ENCODE results near the gene PP2D1. TPM values are rescaled to one million over a fixed set of nuclear protein-coding genes. Genes with fewer than 3 reads are reported as not detected.

The PP2D1 gene
- total RNA-seq, 3 donors from 2014 or later (not counting 1 experiment from before 2014, with no cell fraction given): not detected

- Histone ChIP-seq H3K9me3 (ENCODE audit: control insufficient read depth, insufficient read depth, low read length) (no peaks in the 10 kb centered on the region), H3K4me1 (ENCODE audit: control insufficient read depth, insufficient read depth, low read length) (peaks cover 61% of the 10 kb centered on the region), H3K4me3 (ENCODE audit: low read length) (no peak overlapping the region), H3K27ac (ENCODE audit: low read length) (no peak overlapping the region), H3K36me3 (ENCODE audit: control insufficient read depth, insufficient read depth, low read length) (no peaks in the 10 kb centered on the region), H3K27me3 (ENCODE audit: control insufficient read depth, insufficient read depth, low read length) (no peaks in the 10 kb centered on the region)
- no peaks in the 10 kb centered on the region for H3K27me3 Mint-ChIP-seq (ENCODE audit: low read depth in 2 of 2)
- no peaks in the 10 kb centered on the region for H3K9me3 Mint-ChIP-seq
- H3K4me3 Mint-ChIP-seq: no peak overlapping the region
- no peak for TF ChIP-seq CTCF (IDR thresholded peaks at IDR 0.05)
- peak overlapping the region; percentile 69 to 79 for H3K27ac Mint-ChIP-seq
- DNase-seq: peak in 1 of 2 donors; percentile 36
- peaks cover 60 to 66% of the 10 kb centered on the region in 2 donors for H3K4me1 Mint-ChIP-seq
- no peak for ATAC-seq
- intact Hi-C loops (cut with micrococcal nuclease): no loop called here
- no peaks in the 10 kb centered on the region for H3K36me3 Mint-ChIP-seq
- 90% methylated on average over 3 of the region's 4 CpGs for whole genome bisulfite sequencing (ENCODE audit: insufficient coverage)
Observed at GRCh38 chr3:20051123-20051806, 39.2 kb upstream of the PP2D1 start.

GRCh38 chr3:20047976-20048883 is 36.2 kb upstream of the PP2D1 start:
- peak overlapping the region; percentile 79 to 97 for H3K27ac Mint-ChIP-seq
- Histone ChIP-seq H3K4me3 (ENCODE audit: low read length) (no peak overlapping the region), H3K4me1 (ENCODE audit: control insufficient read depth, insufficient read depth, low read length) (peaks cover 63% of the 10 kb centered on the region), H3K9me3 (ENCODE audit: control insufficient read depth, insufficient read depth, low read length) (no peaks in the 10 kb centered on the region), H3K36me3 (ENCODE audit: control insufficient read depth, insufficient read depth, low read length) (no peaks in the 10 kb centered on the region), H3K27ac (ENCODE audit: low read length) (peak overlapping the region; percentile 4), H3K27me3 (ENCODE audit: control insufficient read depth, insufficient read depth, low read length) (no peaks in the 10 kb centered on the region)
- ATAC-seq (no peak), DNase-seq (no peak)
- H3K4me1 Mint-ChIP-seq: peaks cover 78 to 85% of the 10 kb centered on the region in 2 donors
- WGBS (ENCODE audit: insufficient coverage): 62% methylated on average over 9 of the region's 9 CpGs
- no peak for TF ChIP-seq CTCF (IDR thresholded peaks at IDR 0.05)
- intact Hi-C loops (cut with micrococcal nuclease): no loop called here
- H3K27me3 Mint-ChIP-seq (ENCODE audit: low read depth in 2 of 2): no peaks in the 10 kb centered on the region
- no peaks in the 10 kb centered on the region for H3K9me3 Mint-ChIP-seq
- peak overlapping the region; percentile 53 for H3K4me3 Mint-ChIP-seq
- no peaks in the 10 kb centered on the region for H3K36me3 Mint-ChIP-seq

- Histone ChIP-seq H3K4me1 (ENCODE audit: control insufficient read depth, insufficient read depth, low read length) (peaks cover 62% of the 10 kb centered on the region), H3K9me3 (ENCODE audit: control insufficient read depth, insufficient read depth, low read length) (no peaks in the 10 kb centered on the region), H3K36me3 (ENCODE audit: control insufficient read depth, insufficient read depth, low read length) (no peaks in the 10 kb centered on the region), H3K27ac (ENCODE audit: low read length) (no peak overlapping the region), H3K4me3 (ENCODE audit: low read length) (no peak overlapping the region), H3K27me3 (ENCODE audit: control insufficient read depth, insufficient read depth, low read length) (no peaks in the 10 kb centered on the region)
- Mint-ChIP-seq H3K9me3 (no peaks in the 10 kb centered on the region), H3K4me3 (peak overlapping the region; percentile 53), H3K27me3 (ENCODE audit: low read depth in 2 of 2) (no peaks in the 10 kb centered on the region), H3K36me3 (no peaks in the 10 kb centered on the region), H3K4me1 (peaks cover 78 to 83% of the 10 kb centered on the region in 2 donors), H3K27ac (peak overlapping the region; percentile 79 to 97)
- DNase-seq (no peak), ATAC-seq (no peak)
- WGBS (ENCODE audit: insufficient coverage): 95% methylated on average over 4 of the region's 7 CpGs
- TF ChIP-seq CTCF (IDR thresholded peaks at IDR 0.05): no peak
- intact Hi-C loops (cut with micrococcal nuclease): no loop called here
Observed at GRCh38 chr3:20047341-20047779, 35.3 kb upstream of the PP2D1 start.

All from natural killer cell (primary cell).